Skin of body (tissue), 2 donors: ENCODE measurements around the gene RBMX2. TPM values are rescaled to one million over a fixed set of nuclear protein-coding genes. Genes with fewer than 3 reads are reported as not detected.
"Not testable (repeated sequence)": the region's sequence is repeated elsewhere in the genome, so short reads cannot be mapped to it uniquely, and the experiment has no call there.

Experiments
- DNase-seq: peaks from one replicate; lab custom pipeline; 2025; lab: John Stamatoyannopoulos, UW
- total RNA-seq: library from RNA; depleted of rRNA; stranded (reverse); fragments of >200 nt; gene quantifications from one replicate; pipeline ENCODE4 v1.2.3, GENCODE V29; 2014

Gene RBMX2
- total RNA-seq, result 17.7 TPM

- DNase-seq, result peak; percentile 50
Observed at GRCh38 chrX:130401415-130402207, at the start of gene RBMX2. Gene RBMX2 (plus strand): TSS chrX:130401987. CDS start chrX:130402033, 46 bp downstream.

GRCh38 chrX:130352050-130352449 lies 49.7 kb upstream of the RBMX2 start:
- not testable (repeated sequence) for DNase-seq

- DNase-seq, result no peak
Observed at GRCh38 chrX:130376077-130376476, 25.7 kb upstream of the RBMX2 start.

GRCh38 chrX:130378024-130378669 lies 23.6 kb upstream of the RBMX2 start:
- DNase-seq, result no peak

- DNase-seq, result no peak
Observed at GRCh38 chrX:130385520-130385919, 16.3 kb upstream of the RBMX2 start, which contains the start of gene GPR119. Gene GPR119 (minus strand): TSS chrX:130385674. CDS start chrX:130385447, 227 bp downstream.

- DNase-seq, result no peak
Observed at GRCh38 chrX:130386408-130386808, 15.4 kb upstream of the RBMX2 start.

GRCh38 chrX:130393451-130394074 lies 8.2 kb upstream of the RBMX2 start:
- peak; percentile 2 for DNase-seq

- DNase-seq, result no peak
Observed at GRCh38 chrX:130395341-130395740, 6.4 kb upstream of the RBMX2 start.

- DNase-seq, result no peak
Observed at GRCh38 chrX:130402208-130402684, 459 bp downstream of the RBMX2 start.

- no peak for DNase-seq
Observed at GRCh38 chrX:130413415-130413814, 11.6 kb downstream of the RBMX2 start.

- DNase-seq, result no peak
Observed at GRCh38 chrX:130414800-130415199, 13.0 kb downstream of the RBMX2 start.

- DNase-seq, result no peak
Observed at GRCh38 chrX:130415201-130415600, 13.4 kb downstream of the RBMX2 start.

- DNase-seq, result no peak
Observed at GRCh38 chrX:130416785-130417184, 15.0 kb downstream of the RBMX2 start.

GRCh38 chrX:130418066-130418465 lies 16.3 kb downstream of the RBMX2 start:
- no peak for DNase-seq

GRCh38 chrX:130418740-130419139 lies 17.0 kb downstream of the RBMX2 start:
- no peak for DNase-seq

GRCh38 chrX:130419263-130419662 lies 17.5 kb downstream of the RBMX2 start:
- DNase-seq, result no peak

- DNase-seq, result no peak
Observed at GRCh38 chrX:130426531-130426930, 24.7 kb downstream of the RBMX2 start.

- not testable (repeated sequence) for DNase-seq
Observed at GRCh38 chrX:130429236-130429635, 27.4 kb downstream of the RBMX2 start.

- DNase-seq, result no peak
Observed at GRCh38 chrX:130435937-130436336, 34.1 kb downstream of the RBMX2 start.

GRCh38 chrX:130437996-130438395 lies 36.2 kb downstream of the RBMX2 start:
- DNase-seq, result not testable (repeated sequence)

GRCh38 chrX:130443875-130444274 lies 42.1 kb downstream of the RBMX2 start:
- DNase-seq, result no peak
